Measurements from ENCODE around the gene FRAS1.
"Not testable (repeated sequence)": the region's sequence is repeated elsewhere in the genome, so short reads cannot be mapped to it uniquely, and the experiment has no call there.

DNA sequence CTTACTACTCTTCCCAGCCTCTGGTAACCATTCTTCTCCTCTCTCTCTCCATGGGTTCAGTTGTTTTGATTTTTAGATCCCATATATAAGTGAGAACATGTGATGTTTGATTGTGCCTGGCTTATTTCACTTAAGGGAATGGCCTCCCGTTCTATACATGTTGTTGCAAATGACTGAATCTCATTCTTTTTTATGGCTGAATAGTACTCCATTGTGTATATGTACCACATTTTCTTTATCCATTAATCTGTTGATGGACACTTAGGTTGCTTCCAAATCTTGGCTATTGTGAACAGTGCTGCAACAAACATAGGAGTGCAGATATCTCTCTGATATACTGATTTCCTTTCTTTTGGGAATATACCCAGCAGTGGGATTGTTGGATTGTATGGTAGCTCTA lies 410.1 kb downstream of the FRAS1 start:
- TF ChIP-seq, protein P1, sequence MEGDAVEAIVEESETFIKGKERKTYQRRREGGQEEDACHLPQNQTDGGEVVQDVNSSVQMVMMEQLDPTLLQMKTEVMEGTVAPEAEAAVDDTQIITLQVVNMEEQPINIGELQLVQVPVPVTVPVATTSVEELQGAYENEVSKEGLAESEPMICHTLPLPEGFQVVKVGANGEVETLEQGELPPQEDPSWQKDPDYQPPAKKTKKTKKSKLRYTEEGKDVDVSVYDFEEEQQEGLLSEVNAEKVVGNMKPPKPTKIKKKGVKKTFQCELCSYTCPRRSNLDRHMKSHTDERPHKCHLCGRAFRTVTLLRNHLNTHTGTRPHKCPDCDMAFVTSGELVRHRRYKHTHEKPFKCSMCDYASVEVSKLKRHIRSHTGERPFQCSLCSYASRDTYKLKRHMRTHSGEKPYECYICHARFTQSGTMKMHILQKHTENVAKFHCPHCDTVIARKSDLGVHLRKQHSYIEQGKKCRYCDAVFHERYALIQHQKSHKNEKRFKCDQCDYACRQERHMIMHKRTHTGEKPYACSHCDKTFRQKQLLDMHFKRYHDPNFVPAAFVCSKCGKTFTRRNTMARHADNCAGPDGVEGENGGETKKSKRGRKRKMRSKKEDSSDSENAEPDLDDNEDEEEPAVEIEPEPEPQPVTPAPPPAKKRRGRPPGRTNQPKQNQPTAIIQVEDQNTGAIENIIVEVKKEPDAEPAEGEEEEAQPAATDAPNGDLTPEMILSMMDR (IDR thresholded peaks at IDR 0.05) = not testable (repeated sequence)
- not testable (repeated sequence) for TF ChIP-seq POLR2A (IDR thresholded peaks at IDR 0.05)
